Activated T-helper 2 cell treated with anti-CD3 and anti-CD28 coated beads, Interferon-gamma antibody, Interleukin-2, Interleukin-4, amounts not matched to agents 10 μg/mL and 5 μg/mL and 100 μg/mL, durations not matched to agents 14 hours and 24 hours and 36 hours (primary cell): Measurements from ENCODE around the gene MAEA. TPM values are rescaled to one million over a fixed set of nuclear protein-coding genes. Genes with fewer than 3 reads are reported as not detected.
"Not testable (repeated sequence)": the region's sequence is repeated elsewhere in the genome, so short reads cannot be mapped to it uniquely, and the experiment has no call there.

Source experiments
- DNase-seq: peaks from one replicate; pipeline ENCODE4 v3.0.0; 2021; ENCODE audit warnings: low spot score
- H3K27ac Mint-ChIP-seq: one replicate; pipeline ENCODE4 v1.8.0; 2021; ENCODE audit warnings: mixed read lengths
- H3K27me3 Mint-ChIP-seq: one replicate; pipeline ENCODE4 v1.8.0; 2021; ENCODE audit warnings: low read depth, mixed read lengths
- H3K36me3 Mint-ChIP-seq: one replicate; pipeline ENCODE4 v1.8.0; 2021; ENCODE audit warnings: low read depth, mixed read lengths
- H3K4me1 Mint-ChIP-seq: one replicate; pipeline ENCODE4 v1.8.0; 2021; ENCODE audit warnings: low read depth, mixed read lengths
- H3K4me3 Mint-ChIP-seq: one replicate; pipeline ENCODE4 v1.8.0; 2021; ENCODE audit warnings: low read depth, mild to moderate bottlenecking, moderate library complexity, mixed read lengths
- H3K9me3 Mint-ChIP-seq: one replicate; pipeline ENCODE4 v1.8.0; 2021; ENCODE audit warnings: mixed read lengths
- intact Hi-C: fragments of 100-400 bp; cut with micrococcal nuclease; formaldehyde crosslinking; loops from one replicate; pipeline ENCODE4 v1.15.1; 2023
- total RNA-seq: library from RNA; stranded (reverse); gene quantifications from 2 replicates; pipeline ENCODE4 v1.2.3, GENCODE V29; 2022

The MAEA gene
- total RNA-seq, 1 donor from 2014 or later = 59.2 TPM

GRCh38 chr4:1326751-1327525 is 37.2 kb downstream of the MAEA start:
- Mint-ChIP-seq H3K4me3 (no peak overlapping the region), H3K9me3 (no peaks in the 10 kb centered on the region), H3K27me3 (no peaks in the 10 kb centered on the region), H3K4me1 (peaks cover 25% of the 10 kb centered on the region), H3K36me3 (peaks cover 36% of the 10 kb centered on the region), H3K27ac (no peak overlapping the region)
- no peak for DNase-seq
- intact Hi-C loops = no loop called here

GRCh38 chr4:1327526-1328266 is 38.0 kb downstream of the MAEA start:
- H3K9me3 Mint-ChIP-seq = no peaks in the 10 kb centered on the region
- no peak overlapping the region for H3K4me3 Mint-ChIP-seq
- intact Hi-C loops = no loop called here

DNA sequence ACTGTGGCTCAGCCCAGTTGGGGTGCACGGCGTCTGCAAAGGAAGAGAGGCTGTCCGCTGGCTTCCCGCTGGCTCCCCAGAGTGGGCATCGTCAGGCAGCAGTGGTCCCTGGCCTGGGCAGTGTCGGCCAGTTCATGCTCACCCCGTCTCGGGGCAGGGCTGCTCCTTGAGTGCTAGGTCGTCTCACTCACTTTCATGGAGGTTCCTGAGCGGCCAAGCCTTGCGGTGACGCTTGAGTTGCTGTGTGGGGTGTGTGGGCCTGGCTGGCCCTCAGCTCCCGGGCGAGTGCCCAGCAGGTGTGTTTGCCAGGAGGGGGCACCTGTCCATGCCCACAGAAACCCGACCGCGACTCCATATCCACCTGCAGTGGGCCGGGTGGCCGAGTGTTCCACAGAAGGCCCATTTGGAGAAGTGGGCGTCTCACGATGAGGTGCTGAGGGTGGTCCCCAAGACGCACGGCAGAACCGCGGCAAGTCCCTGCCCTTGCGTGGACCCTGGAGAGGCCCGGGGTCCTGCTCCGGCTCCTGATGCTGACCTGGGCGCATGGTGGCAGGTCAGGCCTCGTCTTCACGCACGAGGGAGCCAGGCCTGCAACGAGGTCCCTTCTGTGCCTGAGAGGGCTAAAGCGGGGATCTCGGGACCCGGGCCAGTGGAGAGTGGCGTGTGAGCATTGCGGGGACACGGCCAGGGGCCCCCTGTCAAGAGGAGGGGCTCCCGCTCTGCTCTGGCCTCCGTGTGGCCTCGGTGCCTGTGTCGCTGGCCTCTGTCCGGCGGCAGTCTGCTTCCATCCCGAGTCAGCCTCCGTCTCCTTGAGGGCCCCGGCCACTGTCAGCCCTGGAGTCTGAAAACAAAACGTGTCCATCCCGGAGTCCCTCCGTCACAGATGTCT is 38.8 kb downstream of the MAEA start:
- intact Hi-C loops = no loop called here
- H3K27ac Mint-ChIP-seq = no peak overlapping the region
- H3K27me3 Mint-ChIP-seq = no peaks in the 10 kb centered on the region
- H3K36me3 Mint-ChIP-seq = peaks cover 41% of the 10 kb centered on the region
- DNase-seq = no peak
- H3K9me3 Mint-ChIP-seq = no peaks in the 10 kb centered on the region
- H3K4me1 Mint-ChIP-seq = peaks cover 26% of the 10 kb centered on the region
- H3K4me3 Mint-ChIP-seq = no peak overlapping the region

More at GRCh38 chr4:1327526-1328266, 38.0 kb downstream of the MAEA start:
- Mint-ChIP-seq H3K4me1 (peaks cover 26% of the 10 kb centered on the region), H3K27me3 (no peaks in the 10 kb centered on the region), H3K36me3 (peaks cover 41% of the 10 kb centered on the region), H3K27ac (no peak overlapping the region)
- DNase-seq = no peak

DNA sequence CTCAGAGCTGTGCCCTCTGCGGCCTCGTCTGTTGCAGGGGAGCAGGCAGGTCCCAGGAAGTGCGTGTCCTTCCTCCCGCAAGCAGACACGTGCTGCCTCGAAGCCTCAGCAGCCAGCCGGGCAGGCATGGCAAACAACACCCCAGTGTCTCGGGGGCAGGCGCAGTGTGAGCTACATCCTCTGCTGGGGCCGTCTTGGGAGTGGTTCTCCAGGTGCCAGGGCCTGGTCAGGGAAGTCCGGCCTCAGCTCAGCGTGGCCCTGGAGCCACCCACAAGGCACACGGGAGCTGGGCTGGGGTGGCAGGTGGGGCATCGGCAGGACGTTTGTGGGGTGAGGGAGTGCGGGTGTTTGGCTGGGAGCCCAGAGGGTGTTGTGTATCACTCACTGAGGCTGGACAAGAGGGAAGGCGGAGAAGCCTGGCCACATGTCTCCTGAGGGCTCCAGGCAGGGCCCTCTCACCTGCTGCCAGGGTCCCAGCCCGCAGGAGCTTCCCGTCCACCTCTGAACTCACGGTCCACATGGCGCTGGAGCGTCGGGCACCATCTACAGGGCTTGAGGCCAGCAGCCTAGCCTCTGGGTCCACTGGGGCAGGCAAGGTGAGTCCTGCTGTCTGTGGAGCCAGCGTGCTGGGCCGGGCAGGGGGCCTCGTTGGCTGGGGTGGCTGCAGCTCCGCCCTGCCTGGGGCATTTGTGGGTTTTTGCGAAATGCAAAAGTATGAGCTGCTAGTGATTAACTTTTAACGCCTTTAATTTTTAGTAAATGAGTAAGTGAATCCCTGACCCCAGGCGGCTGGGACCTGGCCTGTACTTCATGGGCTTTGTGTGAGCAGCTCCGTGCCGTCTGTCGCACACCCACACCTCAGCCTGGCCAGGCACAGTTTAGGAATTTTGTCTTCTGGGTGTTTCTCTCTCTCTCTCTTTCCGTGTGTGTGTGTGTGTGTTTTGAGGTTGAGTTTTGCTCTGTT is 40.0 kb downstream of the MAEA start:
- no peak for DNase-seq
- H3K36me3 Mint-ChIP-seq = peaks cover 47% of the 10 kb centered on the region
- H3K9me3 Mint-ChIP-seq = no peaks in the 10 kb centered on the region
- peak overlapping the region; percentile 18 for H3K4me3 Mint-ChIP-seq
- intact Hi-C loops = loop anchor here (1.0 kb wide), 1 partner anchor 17 kb away; no protein-coding TSS in a partner anchor
- peak overlapping the region; percentile 66 for H3K27ac Mint-ChIP-seq
- peaks cover 27% of the 10 kb centered on the region for H3K4me1 Mint-ChIP-seq
- no peaks in the 10 kb centered on the region for H3K27me3 Mint-ChIP-seq

DNA sequence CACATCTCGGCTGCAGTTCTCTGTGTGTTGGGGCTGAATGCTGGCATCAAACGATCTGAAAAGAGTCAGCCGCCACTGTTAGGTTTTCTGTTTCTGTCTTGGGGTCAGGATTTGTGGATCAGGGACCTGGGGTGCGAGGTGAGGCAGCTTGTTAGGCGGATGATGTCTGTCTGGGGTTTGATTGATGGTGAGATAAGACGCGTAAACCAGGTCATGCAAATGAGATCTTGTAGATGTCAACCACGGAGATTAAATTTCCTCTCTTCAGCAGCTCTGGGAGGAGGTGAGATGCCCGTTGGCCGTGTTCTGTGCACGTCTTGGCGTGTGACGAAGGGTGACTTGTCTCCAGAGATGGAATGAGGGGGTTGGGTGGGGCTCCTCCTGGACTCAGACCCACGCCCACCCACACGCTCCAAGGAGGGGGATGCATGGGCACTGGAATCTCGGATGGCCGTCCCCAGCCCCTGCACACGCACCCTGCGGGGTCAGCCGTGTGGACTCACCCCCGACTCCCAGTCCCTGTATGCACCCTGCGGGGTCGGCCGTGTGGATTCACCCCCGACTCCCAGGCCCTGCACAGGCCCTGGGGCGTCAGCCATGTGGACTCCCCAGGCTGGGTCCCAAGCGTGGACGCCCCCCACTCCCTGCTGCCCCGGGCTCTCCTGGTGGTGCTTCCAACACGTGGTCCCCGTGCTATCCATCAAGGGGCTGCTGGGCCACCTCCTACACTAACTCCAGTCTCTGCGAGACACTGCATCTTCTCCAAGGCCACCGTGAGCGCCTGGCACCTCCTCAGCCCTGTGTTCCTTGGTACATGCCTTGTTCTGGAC is 41.3 kb downstream of the MAEA start:
- peak overlapping the region; percentile 66 for H3K27ac Mint-ChIP-seq
- H3K4me3 Mint-ChIP-seq = peak overlapping the region; percentile 37
- H3K36me3 Mint-ChIP-seq = peaks cover 54% of the 10 kb centered on the region
- no peaks in the 10 kb centered on the region for H3K27me3 Mint-ChIP-seq
- peaks cover 31% of the 10 kb centered on the region for H3K4me1 Mint-ChIP-seq
- H3K9me3 Mint-ChIP-seq = no peaks in the 10 kb centered on the region
- intact Hi-C loops = loop anchor here (1.0 kb wide), 1 partner anchor 15 kb away; no protein-coding TSS in a partner anchor
- peak; percentile 67 for DNase-seq

DNA sequence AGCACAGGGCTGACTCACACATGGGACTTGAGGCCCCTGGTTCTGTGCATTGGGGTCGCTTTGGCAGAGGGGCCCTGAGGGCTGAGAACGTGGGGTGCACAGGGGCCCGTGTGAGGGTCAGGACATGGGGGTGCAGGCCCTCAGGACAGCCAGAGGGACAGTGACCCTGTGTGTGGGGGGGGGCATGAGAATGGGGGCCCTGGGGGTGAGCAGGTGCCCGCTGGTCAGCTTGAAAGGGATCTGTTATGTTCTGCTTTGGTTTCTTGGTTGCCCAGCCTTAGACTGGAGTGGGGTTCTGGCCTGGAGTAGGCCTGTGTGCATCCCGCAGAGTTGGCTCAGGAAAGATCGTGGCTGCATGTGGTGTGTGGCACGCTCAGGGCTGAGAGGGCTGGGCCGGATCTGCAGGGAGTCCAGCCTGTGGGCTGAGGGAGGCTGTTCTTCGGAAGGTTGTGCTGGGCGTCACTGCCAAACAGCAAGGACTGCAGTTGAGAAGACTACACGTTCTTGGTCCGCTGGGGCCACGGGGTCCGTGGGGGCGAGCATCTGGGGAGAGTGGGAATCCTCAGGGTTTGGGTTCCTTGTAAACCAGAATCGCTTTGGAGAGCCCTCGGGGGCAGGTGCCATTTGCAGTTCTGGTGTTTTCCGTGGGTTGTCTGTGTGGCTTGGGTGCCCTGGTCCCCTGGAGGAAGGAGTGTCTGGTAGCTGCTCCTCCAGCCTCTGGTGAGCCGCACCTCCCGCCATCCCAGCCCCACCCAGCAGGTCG is 42.1 kb downstream of the MAEA start:
- Mint-ChIP-seq H3K27ac (no peak overlapping the region), H3K27me3 (no peaks in the 10 kb centered on the region), H3K4me3 (no peak overlapping the region), H3K9me3 (no peaks in the 10 kb centered on the region), H3K36me3 (peaks cover 60% of the 10 kb centered on the region), H3K4me1 (peaks cover 34% of the 10 kb centered on the region)
- DNase-seq = no peak
- intact Hi-C loops = no loop called here

- no peak overlapping the region for H3K4me3 Mint-ChIP-seq
- peaks cover 43% of the 10 kb centered on the region for H3K4me1 Mint-ChIP-seq
- no peak for DNase-seq
- H3K9me3 Mint-ChIP-seq = no peaks in the 10 kb centered on the region
- intact Hi-C loops = no loop called here
- no peak overlapping the region for H3K27ac Mint-ChIP-seq
- H3K27me3 Mint-ChIP-seq = no peaks in the 10 kb centered on the region
- H3K36me3 Mint-ChIP-seq = peaks cover 70% of the 10 kb centered on the region
Observed at GRCh38 chr4:1332686-1333085, 43.0 kb downstream of the MAEA start.

GRCh38 chr4:1333256-1333655 is 43.6 kb downstream of the MAEA start:
- H3K4me3 Mint-ChIP-seq = no peak overlapping the region
- no peak for DNase-seq
- peaks cover 45% of the 10 kb centered on the region for H3K4me1 Mint-ChIP-seq
- intact Hi-C loops = no loop called here
- H3K27ac Mint-ChIP-seq = no peak overlapping the region
- no peaks in the 10 kb centered on the region for H3K9me3 Mint-ChIP-seq
- peaks cover 69% of the 10 kb centered on the region for H3K36me3 Mint-ChIP-seq
- H3K27me3 Mint-ChIP-seq = no peaks in the 10 kb centered on the region

DNA sequence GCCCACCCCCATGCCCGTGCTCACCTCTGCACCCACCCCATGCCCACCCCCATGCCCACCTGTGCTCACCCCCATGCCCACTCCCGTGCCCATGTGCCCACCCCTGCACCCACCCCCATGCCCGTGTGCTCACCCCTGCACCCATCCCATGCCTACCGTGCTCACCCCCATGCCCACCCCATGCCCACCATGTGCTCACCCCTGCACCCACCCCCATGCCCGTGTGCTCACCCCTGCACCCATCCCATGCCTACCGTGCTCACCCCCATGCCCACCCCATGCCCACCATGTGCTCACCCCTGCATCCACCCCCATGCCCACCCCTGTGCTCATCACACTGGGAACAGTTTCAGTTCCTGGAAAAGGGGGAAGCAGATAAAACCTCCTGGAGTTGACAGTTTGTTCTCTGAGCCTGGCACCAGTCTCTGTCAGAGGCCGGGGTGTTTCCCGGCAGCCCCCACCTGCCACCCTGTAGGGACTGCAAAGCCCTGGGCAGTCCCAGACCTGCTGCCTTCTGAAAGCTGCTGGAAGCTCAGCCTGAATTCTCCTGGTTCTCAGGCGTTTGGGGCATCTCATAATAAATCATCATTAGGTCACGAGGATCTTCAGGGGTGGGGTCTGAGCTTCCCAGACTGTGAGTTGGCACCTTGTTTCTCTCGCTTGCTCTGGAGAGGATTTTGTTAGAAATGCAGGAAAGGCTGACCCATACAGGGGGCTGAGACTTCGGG is 44.3 kb downstream of the MAEA start:
- peaks cover 45% of the 10 kb centered on the region for H3K4me1 Mint-ChIP-seq
- DNase-seq, H3K27ac Mint-ChIP-seq, H3K27me3 Mint-ChIP-seq, H3K9me3 Mint-ChIP-seq, intact Hi-C loops, H3K4me3 Mint-ChIP-seq: not testable (repeated sequence)
- H3K36me3 Mint-ChIP-seq = peaks cover 70% of the 10 kb centered on the region

GRCh38 chr4:1334579-1334895 is 44.8 kb downstream of the MAEA start:
- Mint-ChIP-seq H3K36me3 (peaks cover 70% of the 10 kb centered on the region), H3K4me1 (peaks cover 39% of the 10 kb centered on the region), H3K4me3 (no peak overlapping the region), H3K9me3 (no peaks in the 10 kb centered on the region), H3K27ac (no peak overlapping the region), H3K27me3 (no peaks in the 10 kb centered on the region)
- intact Hi-C loops = no loop called here
- no peak for DNase-seq
